Ovary (tissue), 9 donors: ENCODE data around the gene STEAP3. TPM values are rescaled to one million over a fixed set of nuclear protein-coding genes. Genes with fewer than 3 reads are reported as not detected.

Experiments
- DNase-seq, 5 donors: peaks; one replicate each; pipeline ENCODE4 v3.0.0-alpha.2; 2019 to 2020
- H3K27ac ChIP-seq, 2 donors: fragments of 200-600 bp; one replicate each; pipeline versions ENCODE4 v1.5.1 to v1.8.0; 2019 to 2022
- H3K27me3 ChIP-seq: fragments of 200-600 bp; one replicate; pipeline ENCODE4 v1.8.0; 2022
- H3K36me3 ChIP-seq: fragments of 200-600 bp; sonication (generic); one replicate; pipeline ENCODE4 v1.5.1; 2019
- H3K4me1 ChIP-seq: one replicate; pipeline ENCODE4 v1.8.1; 2013; ENCODE audit warnings: mild to moderate bottlenecking, moderate library complexity; ENCODE audit not compliant: insufficient read depth
- H3K4me3 ChIP-seq: fragments of 200-600 bp; sonication (generic); one replicate; pipeline ENCODE4 v1.5.1; 2017
- H3K9me3 ChIP-seq, 2 donors: fragments of 200-600 bp in 1 of 2; sonication (generic) in 1 of 2; one replicate each; pipeline versions ENCODE4 v1.5.1 to v1.8.1; 2013 to 2019; ENCODE audit warnings: mild to moderate bottlenecking in 1 of 2, moderate library complexity in 1 of 2
- CTCF ChIP-seq, 3 donors: fragments of 450-650 bp in 2 of 3; fragments of 200-600 bp in 1 of 3; IDR thresholded peaks; one replicate each; pipeline versions ENCODE4 v1.5.1 to v1.8.0; 2016 to 2022; ENCODE audit warnings: antibody characterized with exemption in 3 of 3, mild to moderate bottlenecking in 1 of 3
- EP300 ChIP-seq: sonication (generic); formaldehyde crosslinking; IDR thresholded peaks from one replicate; pipeline ENCODE4 v1.6.1; 2017; ENCODE audit warnings: antibody characterized with exemption
- POLR2A ChIP-seq: fragments of 450-650 bp; IDR thresholded peaks from one replicate; pipeline ENCODE4 v1.6.1; 2017; ENCODE audit warnings: antibody characterized with exemption, mild to moderate bottlenecking, moderate library complexity
- WGBS, 3 donors: extraction: QIAGEN DNeasy Blood & Tissue Kit in 1 of 3; methylation state at CpG; one replicate each; pipeline versions ENCODE4 v1.1.5 to v1.1.7; 2013 to 2017; 5-methylcytosine and 5-hydroxymethylcytosine counted together
- intact Hi-C, 4 donors: fragments of 100-400 bp; cut with DNase I; formaldehyde crosslinking; loops; one replicate each; pipeline versions ENCODE4 v1.11.0 to v1.15.1; 2022 to 2023
- polyA plus RNA-seq, 2 donors: library from polyadenylated mRNA; stranded (reverse); fragments of 200-250 nt in 1 of 2; fragments of 350-450 nt in 1 of 2; fragmentation: Illumina TruSeq in 1 of 2; extraction: RNeasy Lipid Tissue Mini Kit (QIAGEN cat#74804) in 1 of 2; gene quantifications; one replicate each; pipeline ENCODE4 v1.2.3, GENCODE V29; 2013 to 2014
- total RNA-seq, 7 donors: library from RNA; depleted of rRNA in 2 of 7; stranded (reverse); fragments of >200 nt in 2 of 7; fragmentation: NEBNext Ultra II Directional in 3 of 7; extraction: Animal tissue kit (Norgen Biotek cat#: 25700) in 3 of 7; gene quantifications; one replicate each; pipeline versions ENCODE4 v1.1.0 to v1.2.4, GENCODE V29; 2016 to 2023
- donor health status: DM: no; HTN: no; CAD: no; lungs with moderate emphysema.
- donor health status: DM: no; HTN: no; CAD: no.
- donor health status: Bipolar disorder and iron deficiency.
- donor health status: DM: yes; HTN: yes; CAD: no.
- donor health status: DM: no; HTN: no; CAD: no.
- donor health status: DM: yes; HTN: yes; CAD: no.

Gene STEAP3
- total and polyA plus RNA-seq, 9 donors: 2.3 to 13.3 (median 5.8) TPM

GRCh38 chr2:119229716-119230115, 6.1 kb downstream of the STEAP3 start:
- Histone ChIP-seq H3K4me3 (no peak overlapping the region), H3K4me1 (no peaks in the 10 kb centered on the region), H3K27ac (no peak overlapping the region), H3K36me3 (no peaks in the 10 kb centered on the region), H3K27me3 (no peaks in the 10 kb centered on the region), H3K9me3 (no peaks in the 10 kb centered on the region)
- TF ChIP-seq EP300 (no peak), POLR2A (no peak), CTCF (IDR thresholded peaks at IDR 0.05) (no peak)
- DNase-seq: no peak
- WGBS, 3 donors: 91 to 96% (median 91%) methylated on average over 3 of the region's 3 CpGs
- intact Hi-C loops: no loop called here

GRCh38 chr2:119230219-119231185, 6.9 kb downstream of the STEAP3 start:
- Histone ChIP-seq H3K4me3 (no peak overlapping the region), H3K27me3 (no peaks in the 10 kb centered on the region), H3K9me3 (no peaks in the 10 kb centered on the region), H3K27ac (no peak overlapping the region), H3K36me3 (no peaks in the 10 kb centered on the region), H3K4me1 (no peaks in the 10 kb centered on the region)
- TF ChIP-seq CTCF (IDR thresholded peaks at IDR 0.05) (no peak), EP300 (no peak), POLR2A (no peak)
- no peak for DNase-seq
- intact Hi-C loops: no loop called here
- WGBS, 3 donors: 74 to 83% (median 80%) methylated on average over 28 of the region's 28 CpGs

GRCh38 chr2:119231975-119232665, 8.5 kb downstream of the STEAP3 start:
- intact Hi-C loops: no loop called here
- Histone ChIP-seq H3K4me1 (no peaks in the 10 kb centered on the region), H3K4me3 (no peak overlapping the region), H3K27ac (no peak overlapping the region), H3K27me3 (no peaks in the 10 kb centered on the region), H3K9me3 (no peaks in the 10 kb centered on the region), H3K36me3 (no peaks in the 10 kb centered on the region)
- TF ChIP-seq POLR2A: no peak
- no peak for TF ChIP-seq CTCF (IDR thresholded peaks at IDR 0.05)
- no peak for TF ChIP-seq EP300
- WGBS, 3 donors: 95 to 98% (median 97%) methylated on average over 10 of the region's 10 CpGs
- DNase-seq: no peak

GRCh38 chr2:119232666-119232993, 9.0 kb downstream of the STEAP3 start:
- H3K4me1 ChIP-seq: no peaks in the 10 kb centered on the region
- 85 to 94% (median 92%) methylated on average over 3 of the region's 3 CpGs for WGBS, 3 donors
- no peaks in the 10 kb centered on the region for H3K9me3 ChIP-seq
- H3K27ac ChIP-seq: no peak overlapping the region
- no peaks in the 10 kb centered on the region for H3K36me3 ChIP-seq
- intact Hi-C loops: no loop called here
- TF ChIP-seq EP300: no peak
- H3K27me3 ChIP-seq: no peaks in the 10 kb centered on the region
- no peak overlapping the region for H3K4me3 ChIP-seq
- DNase-seq: no peak
